ENCODE data around the gene CXCL16.
"Not testable (repeated sequence)": the region's sequence is repeated elsewhere in the genome, so short reads cannot be mapped to it uniquely, and the experiment has no call there.

The CXCL16 gene

DNA sequence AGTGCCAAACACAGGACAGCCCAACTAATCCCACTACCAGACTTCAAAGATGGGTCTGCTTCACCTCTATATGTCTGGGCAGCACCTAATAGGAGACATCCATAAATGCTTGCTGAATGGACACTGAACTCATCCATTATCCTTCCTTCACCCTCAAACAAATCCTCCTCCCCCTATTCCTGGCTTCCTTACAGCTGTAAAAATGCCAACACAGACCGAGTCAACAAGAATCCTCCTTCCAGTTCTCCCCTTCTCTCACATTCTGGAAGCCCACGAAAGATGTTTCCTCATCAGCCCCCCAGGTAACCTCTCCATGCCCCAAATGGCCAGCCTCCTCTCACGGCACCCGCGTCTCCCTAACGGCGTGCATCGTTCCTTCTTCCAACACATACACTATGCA, 48.0 kb downstream of the CXCL16 start:
- DNase-seq, result no peak

DNA sequence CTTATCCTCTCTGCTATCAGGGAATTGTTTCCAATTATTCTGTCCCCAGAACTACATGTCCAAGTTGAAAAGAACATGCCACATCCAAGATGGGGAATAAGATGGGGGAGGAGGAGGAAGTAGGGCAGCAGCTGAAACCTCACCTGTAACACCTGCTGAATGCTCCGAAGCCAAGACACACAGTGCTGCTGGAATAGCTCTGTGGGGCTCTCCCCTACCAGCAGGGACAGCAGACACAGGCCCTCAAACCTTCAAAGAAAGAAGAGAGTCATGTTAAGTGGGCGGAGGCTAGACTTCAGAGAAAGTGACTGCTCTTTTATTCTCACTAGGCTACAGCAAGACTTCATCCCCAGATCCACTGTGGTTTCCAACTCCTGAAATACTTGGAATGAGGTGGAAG, 49.0 kb downstream of the CXCL16 start:
- DNase-seq, result no peak

DNA sequence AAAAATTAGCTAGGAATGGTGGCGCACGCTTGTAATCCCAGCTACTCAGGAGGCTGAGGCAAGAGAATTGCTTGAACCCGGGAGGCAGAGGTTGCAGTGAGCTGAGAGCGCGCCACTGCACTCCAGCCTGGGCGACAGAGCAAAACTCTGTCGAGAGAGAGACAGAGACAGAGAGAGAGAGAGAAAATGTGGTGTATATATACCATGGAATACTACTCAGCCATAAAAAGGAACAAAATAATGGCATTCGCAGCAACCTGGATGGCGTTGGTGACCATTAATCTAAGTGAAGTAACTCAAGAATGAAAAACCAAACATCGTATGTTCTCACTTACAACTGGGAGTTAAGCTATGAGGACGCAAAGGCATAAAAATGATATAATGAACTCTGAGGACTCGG, 49.9 kb downstream of the CXCL16 start:
- DNase-seq, result not testable (repeated sequence)

DNA sequence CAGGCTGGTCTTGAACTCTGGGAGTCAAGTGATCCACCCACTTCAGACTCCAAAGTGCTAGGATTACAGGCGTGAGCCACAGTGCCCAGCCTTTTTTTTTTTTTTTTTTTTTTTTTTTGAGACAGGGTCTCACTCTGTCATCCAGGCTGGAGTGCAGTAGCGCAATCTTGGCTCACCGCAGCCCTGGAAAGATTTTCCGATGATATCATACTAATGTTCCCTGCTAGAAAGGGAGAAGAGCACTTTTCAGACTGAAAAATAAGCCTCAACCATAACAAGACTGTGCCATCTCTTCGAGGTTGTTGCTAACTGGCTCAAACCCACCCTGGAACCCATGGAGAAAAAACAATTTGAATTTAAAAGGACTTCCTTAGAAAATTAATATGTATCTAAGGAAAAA, 56.0 kb downstream of the CXCL16 start:
- not testable (repeated sequence) for DNase-seq
